T-helper 1 cell treated with Interleukin-12 subunit alpha and Interleukin-12 subunit beta and Interleukin-4 antibody, amounts not matched to agents 30 μg/mL and 1 μg/mL, for 36 hours (primary cell): ENCODE results near the gene DCUN1D2.

ENCODE experiments used
- H3K27ac Mint-ChIP-seq: one replicate; pipeline ENCODE4 v1.8.0; 2021; ENCODE audit warnings: mild to moderate bottlenecking, mixed read lengths
- H3K27me3 Mint-ChIP-seq: one replicate; pipeline ENCODE4 v1.8.0; 2021; ENCODE audit warnings: low read depth, mixed read lengths
- H3K36me3 Mint-ChIP-seq: one replicate; pipeline ENCODE4 v1.8.0; 2021; ENCODE audit warnings: low read depth, mixed read lengths
- H3K4me1 Mint-ChIP-seq: one replicate; pipeline ENCODE4 v1.8.0; 2021; ENCODE audit warnings: low read depth, mixed read lengths
- H3K4me3 Mint-ChIP-seq: one replicate; pipeline ENCODE4 v1.8.0; 2021; ENCODE audit warnings: mild to moderate bottlenecking, moderate library complexity, mixed read lengths
- H3K9me3 Mint-ChIP-seq: one replicate; pipeline ENCODE4 v1.8.0; 2021; ENCODE audit warnings: mixed read lengths

The DCUN1D2 gene

DNA sequence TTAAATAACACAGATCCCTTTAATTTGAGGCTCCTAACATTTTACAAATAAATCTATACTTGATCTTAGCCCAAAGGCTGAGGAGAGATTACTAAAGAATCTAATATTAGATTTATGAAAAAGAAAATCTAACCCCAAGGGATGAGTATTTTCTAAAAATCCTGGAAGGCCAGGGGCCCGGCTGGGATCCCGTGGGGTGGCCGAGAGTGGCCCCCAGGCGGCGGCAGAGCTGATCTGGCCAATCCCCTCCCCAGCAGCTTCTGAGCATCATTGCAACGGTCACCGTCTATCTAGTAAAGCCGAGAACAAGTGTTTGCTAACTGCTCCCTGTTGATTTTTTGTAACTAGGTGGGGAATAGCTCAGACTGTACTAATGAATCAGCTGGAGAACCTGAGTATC is 74.7 kb downstream of the DCUN1D2 start:
- Mint-ChIP-seq H3K27me3 (no peaks in the 10 kb centered on the region), H3K4me1 (no peaks in the 10 kb centered on the region), H3K4me3 (no peak overlapping the region), H3K9me3 (no peaks in the 10 kb centered on the region), H3K27ac (no peak overlapping the region), H3K36me3 (no peaks in the 10 kb centered on the region)

DNA sequence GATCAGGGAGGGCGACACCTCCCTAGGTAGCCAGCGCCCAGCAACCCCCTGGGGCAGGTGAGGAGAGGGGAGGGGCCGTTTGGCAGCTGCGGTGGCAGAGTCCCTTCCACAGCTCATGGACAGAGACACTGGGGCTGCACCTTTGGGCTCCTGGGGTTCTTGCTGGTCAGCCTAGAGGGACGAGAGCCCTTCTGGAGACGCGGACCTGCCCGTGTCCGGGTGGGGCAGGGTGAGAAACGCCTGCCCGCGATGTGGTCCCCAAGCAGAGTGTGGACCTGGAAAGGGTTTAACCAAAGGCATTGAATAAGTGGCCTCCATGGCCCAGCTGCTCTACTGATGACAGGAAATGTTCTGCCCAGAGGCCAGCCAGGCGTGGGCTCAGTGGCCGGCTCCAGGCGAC is 75.5 kb downstream of the DCUN1D2 start:
- Mint-ChIP-seq H3K4me3 (no peak overlapping the region), H3K9me3 (no peaks in the 10 kb centered on the region), H3K27me3 (no peaks in the 10 kb centered on the region), H3K36me3 (no peaks in the 10 kb centered on the region), H3K27ac (no peak overlapping the region), H3K4me1 (no peaks in the 10 kb centered on the region)

- H3K36me3 Mint-ChIP-seq: no peaks in the 10 kb centered on the region
- no peak overlapping the region for H3K27ac Mint-ChIP-seq
- no peak overlapping the region for H3K4me3 Mint-ChIP-seq
- no peaks in the 10 kb centered on the region for H3K27me3 Mint-ChIP-seq
- H3K4me1 Mint-ChIP-seq: no peaks in the 10 kb centered on the region
- no peaks in the 10 kb centered on the region for H3K9me3 Mint-ChIP-seq
Measured at GRCh38 chr13:113414335-113414734, 76.2 kb downstream of the DCUN1D2 start.

DNA sequence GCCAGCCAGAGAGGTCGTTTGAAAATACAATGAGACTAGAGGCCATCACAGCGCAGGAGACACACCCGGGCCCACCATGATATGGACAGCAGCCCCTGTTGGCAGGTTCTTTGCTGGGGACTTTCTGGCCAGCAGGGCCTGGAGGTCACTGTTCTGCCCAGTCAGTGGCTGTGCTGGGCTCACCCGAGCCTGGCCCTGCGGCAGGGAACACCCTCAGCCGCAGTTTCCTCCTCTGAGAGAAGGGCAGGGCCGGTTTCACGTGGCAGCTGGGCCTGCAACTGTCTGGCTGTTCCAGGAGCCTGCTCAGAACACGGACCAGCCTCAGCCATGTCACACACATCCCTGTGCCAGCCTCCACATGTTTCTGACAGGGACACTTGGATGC is 76.6 kb downstream of the DCUN1D2 start:
- H3K27ac Mint-ChIP-seq: no peak overlapping the region
- H3K27me3 Mint-ChIP-seq: no peaks in the 10 kb centered on the region
- no peaks in the 10 kb centered on the region for H3K9me3 Mint-ChIP-seq
- H3K4me3 Mint-ChIP-seq: no peak overlapping the region
- no peaks in the 10 kb centered on the region for H3K4me1 Mint-ChIP-seq
- H3K36me3 Mint-ChIP-seq: no peaks in the 10 kb centered on the region

- Mint-ChIP-seq H3K27me3 (no peaks in the 10 kb centered on the region), H3K9me3 (no peaks in the 10 kb centered on the region), H3K36me3 (no peaks in the 10 kb centered on the region), H3K27ac (no peak overlapping the region), H3K4me3 (no peak overlapping the region), H3K4me1 (no peaks in the 10 kb centered on the region)
Measured at GRCh38 chr13:113413178-113413897, 77.2 kb downstream of the DCUN1D2 start.

DNA sequence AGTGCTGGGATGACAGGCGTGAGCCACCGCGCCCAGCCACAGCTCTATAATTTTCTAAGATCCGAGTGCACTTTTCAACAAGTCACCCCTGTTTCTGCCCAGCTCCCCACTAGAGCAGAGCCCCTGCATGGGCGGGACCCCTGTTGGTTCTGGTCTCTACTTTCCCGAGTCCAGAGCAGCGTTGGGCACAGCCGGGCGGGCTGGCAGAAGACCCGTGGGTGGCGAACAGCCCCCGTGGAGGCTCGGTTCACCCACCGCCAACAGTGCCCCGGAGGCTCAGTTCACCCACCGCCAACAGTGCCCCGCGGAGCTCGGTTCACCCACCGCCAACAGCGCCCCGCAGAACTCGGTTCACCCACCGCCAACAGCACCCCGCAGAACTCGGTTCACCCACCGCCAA is 78.1 kb downstream of the DCUN1D2 start:
- Mint-ChIP-seq H3K4me1 (no peaks in the 10 kb centered on the region), H3K36me3 (no peaks in the 10 kb centered on the region), H3K4me3 (no peak overlapping the region), H3K27ac (no peak overlapping the region), H3K27me3 (no peaks in the 10 kb centered on the region), H3K9me3 (no peaks in the 10 kb centered on the region)

- Mint-ChIP-seq H3K9me3 (no peaks in the 10 kb centered on the region), H3K4me3 (no peak overlapping the region), H3K27ac (no peak overlapping the region), H3K27me3 (no peaks in the 10 kb centered on the region), H3K4me1 (no peaks in the 10 kb centered on the region), H3K36me3 (no peaks in the 10 kb centered on the region)
Measured at GRCh38 chr13:113411216-113412023, 79.1 kb downstream of the DCUN1D2 start.

DNA sequence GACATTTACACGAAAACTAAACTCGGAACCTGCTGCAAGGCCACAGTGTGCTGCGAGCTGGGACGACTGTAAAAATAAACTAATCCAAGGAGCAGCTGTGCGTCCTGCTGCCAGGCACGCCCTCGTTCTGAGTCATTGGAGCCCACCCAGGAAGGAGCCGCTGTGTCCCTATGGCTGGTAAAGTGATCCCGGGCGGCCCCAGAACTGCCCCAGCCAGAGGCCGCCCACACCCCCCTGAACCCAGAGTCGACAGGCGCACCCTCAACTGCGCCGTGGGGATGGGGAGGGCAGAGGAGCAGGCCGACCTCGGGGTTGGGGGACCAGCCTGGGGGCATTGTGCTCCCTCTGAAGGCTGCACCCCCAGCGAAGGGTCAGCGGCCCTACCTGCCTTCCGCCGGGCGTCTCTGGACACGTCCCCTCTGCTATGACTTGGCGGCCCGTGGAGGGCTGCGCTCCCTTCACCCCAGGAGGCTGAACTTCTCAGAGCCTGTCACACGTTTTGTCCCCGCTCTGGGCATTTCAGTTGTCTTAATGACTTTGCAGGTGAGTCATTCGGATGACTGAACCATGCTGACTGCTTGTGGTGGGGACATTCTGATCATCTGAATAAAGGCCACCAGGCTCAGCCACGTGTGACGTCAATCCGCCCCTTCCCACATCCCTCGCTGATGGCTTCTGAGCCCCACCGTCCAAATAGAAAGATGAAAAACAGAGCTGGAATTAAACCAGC is 79.9 kb downstream of the DCUN1D2 start:
- no peak overlapping the region for H3K4me3 Mint-ChIP-seq

DNA sequence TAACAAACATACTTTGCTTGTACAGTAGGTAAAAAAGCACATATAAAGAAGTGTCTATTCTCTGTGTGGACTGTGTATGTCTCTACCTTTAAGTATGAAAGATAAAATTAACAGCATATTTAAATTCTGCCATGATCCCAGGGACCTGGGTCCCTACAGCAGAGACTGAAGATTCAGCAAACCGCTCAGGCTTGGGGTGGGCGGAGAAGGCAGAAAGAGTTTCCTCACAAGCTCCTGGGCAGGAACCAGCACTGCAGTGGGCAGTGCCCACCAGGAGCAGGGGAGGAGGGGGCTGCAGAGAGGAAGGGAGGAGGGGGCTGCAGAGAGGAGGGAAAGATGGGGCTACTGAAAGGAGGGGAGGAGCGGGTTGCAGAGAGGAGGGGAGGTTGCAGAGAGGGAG is 81.9 kb downstream of the DCUN1D2 start:
- Mint-ChIP-seq H3K4me1 (no peaks in the 10 kb centered on the region), H3K36me3 (no peaks in the 10 kb centered on the region), H3K27ac (no peak overlapping the region), H3K9me3 (no peaks in the 10 kb centered on the region), H3K27me3 (no peaks in the 10 kb centered on the region), H3K4me3 (no peak overlapping the region)

More for the DNA sequence above, 79.9 kb downstream of the DCUN1D2 start:
- Mint-ChIP-seq H3K27me3 (no peaks in the 10 kb centered on the region), H3K27ac (no peak overlapping the region), H3K9me3 (no peaks in the 10 kb centered on the region), H3K36me3 (no peaks in the 10 kb centered on the region), H3K4me1 (no peaks in the 10 kb centered on the region)

DNA sequence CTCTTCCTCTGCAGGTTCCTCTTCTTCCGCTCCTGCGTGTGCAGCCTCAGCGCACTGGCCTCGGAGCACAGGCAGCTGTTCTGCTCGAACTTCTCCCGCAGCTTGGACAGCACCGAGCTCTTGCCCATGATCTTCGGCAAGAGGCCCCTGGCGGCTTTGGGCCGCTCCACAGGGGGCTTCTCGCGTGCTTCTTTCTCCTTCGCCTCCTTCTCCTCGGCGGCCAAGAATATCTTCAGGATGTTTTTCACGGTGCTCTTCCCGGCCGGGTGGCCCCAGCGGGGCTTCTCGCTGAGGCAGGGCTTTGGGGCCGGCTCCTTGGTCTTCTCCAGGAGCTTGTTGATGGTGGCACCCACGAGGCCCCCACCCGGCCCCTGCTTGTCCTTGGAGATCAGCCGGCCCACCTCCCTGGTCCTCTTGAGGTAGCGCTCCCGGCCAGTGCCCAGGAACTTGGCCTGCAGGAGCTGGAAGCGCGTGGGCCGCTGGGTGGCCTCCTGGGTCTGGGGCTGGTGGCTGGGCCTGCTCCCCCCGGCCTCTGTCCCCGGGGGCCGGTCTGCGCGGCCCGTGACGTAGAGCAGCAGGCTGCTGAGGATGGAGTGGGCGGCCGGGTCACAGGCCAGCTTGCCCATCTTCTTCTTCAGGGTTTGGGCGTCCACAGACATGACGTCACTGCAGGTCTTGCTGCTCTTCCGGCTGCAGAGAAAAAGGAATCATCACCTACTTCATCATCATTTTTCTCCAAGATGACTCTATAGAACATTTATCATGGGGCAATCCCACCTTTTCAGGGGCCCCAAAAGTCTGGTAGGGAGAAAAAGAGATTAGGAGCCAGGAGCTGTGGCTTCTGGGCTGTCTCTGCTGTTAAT is 82.7 kb downstream of the DCUN1D2 start:
- Mint-ChIP-seq H3K4me1 (no peaks in the 10 kb centered on the region), H3K27me3 (no peaks in the 10 kb centered on the region), H3K36me3 (no peaks in the 10 kb centered on the region), H3K4me3 (no peak overlapping the region), H3K9me3 (no peaks in the 10 kb centered on the region), H3K27ac (no peak overlapping the region)

DNA sequence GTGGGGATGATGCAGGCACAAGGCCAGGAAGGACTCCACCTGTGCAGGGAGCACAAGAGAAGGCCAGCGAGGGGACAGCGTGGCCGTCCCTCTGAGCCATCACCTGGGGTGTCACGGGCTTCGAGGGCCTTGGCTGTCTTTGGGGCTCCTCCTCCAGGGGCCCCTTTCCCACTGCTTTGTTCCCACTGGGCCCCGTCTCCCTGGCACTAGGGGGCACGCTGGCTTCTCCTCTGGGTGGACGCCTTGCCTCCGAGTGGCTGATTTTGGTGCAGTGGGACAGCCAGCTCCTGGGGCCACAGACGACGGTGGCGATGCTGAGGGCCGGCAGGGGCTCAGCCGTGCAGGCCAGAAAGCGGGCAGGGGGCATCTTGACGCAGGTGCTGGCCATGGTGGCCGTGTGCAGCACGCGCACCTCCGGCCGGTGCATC is 83.4 kb downstream of the DCUN1D2 start:
- H3K4me3 Mint-ChIP-seq: no peak overlapping the region
- no peaks in the 10 kb centered on the region for H3K4me1 Mint-ChIP-seq

DNA sequence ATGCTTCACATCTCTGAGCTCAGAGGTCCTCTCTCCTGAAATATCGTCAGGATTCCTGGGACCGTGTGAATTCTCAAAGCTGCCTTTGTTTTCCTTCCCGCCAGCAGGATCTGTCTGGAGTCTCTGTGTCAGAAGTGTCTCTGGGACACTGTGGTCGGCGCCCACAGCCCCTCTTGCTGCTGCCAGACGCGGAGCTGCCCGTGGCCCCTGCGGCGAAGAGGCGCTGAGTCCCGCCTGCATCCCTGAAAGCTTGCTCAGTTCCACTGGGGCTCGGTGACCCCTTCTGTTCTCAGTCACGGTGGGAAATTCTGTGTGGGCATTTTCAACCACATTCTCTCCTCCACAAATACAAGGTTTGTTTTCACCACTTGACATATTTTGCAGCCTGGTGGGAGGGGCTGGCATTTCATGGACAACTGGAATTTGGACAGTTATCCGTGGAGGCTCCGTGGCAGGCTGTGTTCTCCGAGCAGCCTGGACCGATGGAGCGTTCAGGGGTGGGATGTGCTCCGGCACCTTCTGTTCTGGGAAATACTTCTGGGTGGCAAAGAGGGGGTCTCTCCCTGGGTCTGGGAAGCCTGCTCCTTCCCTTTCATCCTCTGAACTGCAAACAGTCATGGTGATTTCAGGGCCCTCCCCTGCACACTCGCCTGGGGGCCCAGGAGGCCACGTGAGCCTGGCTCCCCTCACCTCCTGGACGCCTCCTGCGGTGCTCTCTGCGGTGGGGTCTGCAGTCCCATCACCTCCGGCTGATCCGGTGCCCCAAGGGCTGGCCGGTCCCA is 84.0 kb downstream of the DCUN1D2 start:
- Mint-ChIP-seq H3K4me1 (no peaks in the 10 kb centered on the region), H3K9me3 (no peaks in the 10 kb centered on the region), H3K27ac (no peak overlapping the region), H3K36me3 (no peaks in the 10 kb centered on the region), H3K27me3 (no peaks in the 10 kb centered on the region), H3K4me3 (no peak overlapping the region)

More for the DNA sequence above, 83.4 kb downstream of the DCUN1D2 start:
- Mint-ChIP-seq H3K27ac (no peak overlapping the region), H3K27me3 (no peaks in the 10 kb centered on the region), H3K36me3 (no peaks in the 10 kb centered on the region), H3K9me3 (no peaks in the 10 kb centered on the region)
